GM12873 (cell line): ENCODE results near the gene SIM2.

Experiments used
- TF ChIP-seq, protein P1 (sequence below): IDR thresholded peaks from 2 replicates; pipeline ENCODE4 v1.5.1; 2012; ENCODE audit warnings: low read depth, mild to moderate bottlenecking, moderate library complexity, low read length, control low read depth; ENCODE audit not compliant: insufficient read depth; ENCODE audit errors: missing control alignments

Gene SIM2

DNA sequence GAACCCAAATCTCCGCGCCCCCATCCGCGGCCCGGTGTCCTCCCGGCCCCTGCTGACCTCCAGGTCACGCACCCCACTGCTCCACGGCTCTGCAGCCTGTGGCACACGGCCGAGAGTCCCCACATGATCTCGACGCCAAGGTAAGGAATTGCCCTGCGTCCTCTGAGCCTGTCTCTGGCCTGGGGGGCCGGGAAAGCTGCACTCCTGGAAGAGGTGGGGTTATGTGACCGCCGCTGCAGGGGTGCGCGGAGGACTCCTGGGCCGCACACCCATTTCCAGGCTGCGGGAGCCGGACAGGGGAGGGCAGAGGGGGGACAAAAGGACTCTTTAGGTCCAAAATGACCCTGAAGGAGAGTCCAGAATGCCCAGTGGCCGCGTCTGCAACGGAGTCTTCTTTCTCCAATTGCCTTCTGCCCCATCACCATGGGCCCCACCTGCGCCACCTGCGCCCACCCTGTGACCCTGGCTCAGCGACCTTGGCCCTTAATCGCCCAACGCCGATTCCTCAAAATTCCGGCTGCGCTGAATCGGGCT lies 997 bp upstream of the SIM2 start:
- TF ChIP-seq, protein P1, sequence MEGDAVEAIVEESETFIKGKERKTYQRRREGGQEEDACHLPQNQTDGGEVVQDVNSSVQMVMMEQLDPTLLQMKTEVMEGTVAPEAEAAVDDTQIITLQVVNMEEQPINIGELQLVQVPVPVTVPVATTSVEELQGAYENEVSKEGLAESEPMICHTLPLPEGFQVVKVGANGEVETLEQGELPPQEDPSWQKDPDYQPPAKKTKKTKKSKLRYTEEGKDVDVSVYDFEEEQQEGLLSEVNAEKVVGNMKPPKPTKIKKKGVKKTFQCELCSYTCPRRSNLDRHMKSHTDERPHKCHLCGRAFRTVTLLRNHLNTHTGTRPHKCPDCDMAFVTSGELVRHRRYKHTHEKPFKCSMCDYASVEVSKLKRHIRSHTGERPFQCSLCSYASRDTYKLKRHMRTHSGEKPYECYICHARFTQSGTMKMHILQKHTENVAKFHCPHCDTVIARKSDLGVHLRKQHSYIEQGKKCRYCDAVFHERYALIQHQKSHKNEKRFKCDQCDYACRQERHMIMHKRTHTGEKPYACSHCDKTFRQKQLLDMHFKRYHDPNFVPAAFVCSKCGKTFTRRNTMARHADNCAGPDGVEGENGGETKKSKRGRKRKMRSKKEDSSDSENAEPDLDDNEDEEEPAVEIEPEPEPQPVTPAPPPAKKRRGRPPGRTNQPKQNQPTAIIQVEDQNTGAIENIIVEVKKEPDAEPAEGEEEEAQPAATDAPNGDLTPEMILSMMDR = no peak

DNA sequence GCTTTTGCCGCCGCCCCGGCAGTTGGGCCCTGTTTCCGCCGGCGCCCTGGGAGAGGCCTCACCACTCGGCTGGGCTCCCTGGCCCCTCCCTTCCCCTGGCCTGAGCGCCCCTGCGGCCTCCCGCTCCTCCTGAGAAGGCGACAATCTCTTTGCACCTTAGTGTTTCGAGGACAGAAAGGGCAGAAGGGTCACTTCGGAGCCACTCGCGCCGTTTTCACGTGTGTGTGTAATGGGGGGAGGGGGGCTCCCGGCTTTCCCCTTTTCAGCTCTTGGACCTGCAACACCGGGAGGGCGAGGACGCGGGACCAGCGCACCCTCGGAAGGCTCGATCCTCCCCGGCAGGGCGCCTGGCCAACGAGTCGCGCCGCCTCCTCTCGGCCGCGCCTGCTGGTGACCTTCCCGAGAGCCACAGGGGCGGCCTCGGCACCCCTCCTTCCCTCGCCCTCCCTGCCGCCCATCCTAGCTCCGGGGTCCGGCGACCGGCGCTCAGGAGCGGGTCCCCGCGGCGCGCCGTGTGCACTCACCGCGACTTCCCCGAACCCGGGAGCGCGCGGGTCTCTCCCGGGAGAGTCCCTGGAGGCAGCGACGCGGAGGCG lies 432 bp upstream of the SIM2 start:
- TF ChIP-seq, protein P1 = no peak

DNA sequence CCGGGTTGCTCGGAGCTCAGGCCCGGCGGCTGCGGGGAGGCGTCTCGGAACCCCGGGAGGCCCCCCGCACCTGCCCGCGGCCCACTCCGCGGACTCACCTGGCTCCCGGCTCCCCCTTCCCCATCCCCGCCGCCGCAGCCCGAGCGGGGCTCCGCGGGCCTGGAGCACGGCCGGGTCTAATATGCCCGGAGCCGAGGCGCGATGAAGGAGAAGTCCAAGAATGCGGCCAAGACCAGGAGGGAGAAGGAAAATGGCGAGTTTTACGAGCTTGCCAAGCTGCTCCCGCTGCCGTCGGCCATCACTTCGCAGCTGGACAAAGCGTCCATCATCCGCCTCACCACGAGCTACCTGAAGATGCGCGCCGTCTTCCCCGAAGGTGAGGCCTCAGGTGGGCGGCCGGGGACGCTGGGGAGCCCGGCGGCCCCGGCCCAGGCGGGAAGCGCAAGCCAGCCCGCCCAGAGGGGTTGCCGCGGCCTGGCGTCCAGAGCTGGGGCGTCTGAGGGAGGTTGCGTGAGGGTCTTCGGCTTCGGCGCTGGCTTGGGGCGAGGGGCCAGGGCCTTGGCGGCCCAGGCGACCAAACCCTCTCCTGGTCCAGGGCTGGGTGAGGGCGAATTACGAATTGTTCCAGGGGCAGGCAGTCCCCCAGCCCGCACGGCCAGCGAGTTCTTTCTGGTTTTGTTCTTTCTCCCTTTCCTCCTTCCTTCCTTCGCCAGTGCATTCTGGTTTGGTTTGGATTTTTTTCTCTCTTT lies 805 bp downstream of the SIM2 start:
- TF ChIP-seq, protein P1 = no peak

DNA sequence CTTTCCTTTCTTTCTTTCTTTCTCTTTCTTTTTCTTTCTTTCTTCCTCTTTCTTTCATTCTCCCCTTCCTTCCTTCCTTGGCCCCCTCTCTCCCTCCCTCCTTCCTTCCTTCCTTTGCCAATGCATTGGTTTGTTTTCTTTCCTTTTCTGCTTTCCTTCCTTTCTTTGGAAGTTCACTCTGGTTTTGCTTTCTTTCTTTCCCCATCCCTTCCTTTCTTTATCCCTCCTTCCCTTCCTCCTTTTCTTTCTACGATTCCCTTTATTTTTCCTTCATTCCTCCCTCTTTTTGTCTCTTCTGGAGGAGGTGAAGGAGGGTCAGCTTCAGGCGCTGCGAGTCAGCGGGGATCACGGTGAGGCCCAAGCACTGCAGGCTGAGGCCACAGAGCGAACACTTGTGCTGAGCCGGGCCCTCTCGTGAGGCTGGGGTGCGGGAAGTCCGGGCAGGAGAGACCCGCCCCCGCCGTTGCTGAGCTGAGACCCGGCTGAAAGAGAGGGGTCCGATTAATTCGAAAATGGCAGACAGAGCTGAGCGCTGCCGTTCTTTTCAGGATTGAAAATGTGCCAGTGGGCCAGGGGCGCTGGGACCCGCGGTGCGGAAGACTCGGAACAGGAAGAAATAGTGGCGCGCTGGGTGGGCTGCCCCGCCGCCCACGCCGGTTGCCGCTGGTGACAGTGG lies 1.5 kb downstream of the SIM2 start:
- TF ChIP-seq, protein P1 = no peak

DNA sequence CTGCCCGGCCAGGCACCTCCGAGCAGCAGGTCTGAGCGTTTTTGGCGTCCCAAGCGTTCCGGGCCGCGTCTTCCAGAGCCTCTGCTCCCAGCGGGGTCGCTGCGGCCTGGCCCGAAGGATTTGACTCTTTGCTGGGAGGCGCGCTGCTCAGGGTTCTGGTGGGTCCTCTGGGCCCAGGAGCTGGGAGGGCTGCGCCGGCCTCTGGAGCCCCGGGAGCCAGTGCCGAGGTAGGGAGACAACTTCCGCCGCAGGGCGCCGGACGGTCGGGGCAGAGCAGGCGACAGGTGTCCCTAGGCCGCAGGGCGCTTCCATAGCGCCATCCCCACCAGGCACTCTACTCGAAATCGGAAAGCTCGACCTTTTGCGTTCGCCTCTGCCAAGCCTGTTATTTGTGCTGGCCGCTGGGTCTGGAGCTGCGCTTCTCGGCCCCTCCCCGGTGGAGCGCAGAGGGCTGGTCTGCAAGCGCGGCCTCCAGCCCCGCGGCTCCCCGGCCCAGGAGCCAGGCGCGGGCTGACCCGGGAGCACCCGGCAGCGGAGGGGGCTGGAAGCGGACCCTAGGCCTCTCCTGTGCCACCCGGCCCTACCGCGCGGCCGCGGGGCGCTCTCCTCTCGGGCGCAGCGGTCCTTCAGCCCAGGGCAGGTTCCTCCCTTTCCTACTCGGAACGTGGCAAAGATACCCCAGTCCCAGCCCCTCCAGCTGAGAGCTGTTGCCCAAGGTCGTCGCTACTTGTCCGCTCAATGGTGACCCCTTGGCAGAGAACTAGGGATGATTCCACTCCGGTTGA lies 2.2 kb downstream of the SIM2 start:
- TF ChIP-seq, protein P1 = no peak

DNA sequence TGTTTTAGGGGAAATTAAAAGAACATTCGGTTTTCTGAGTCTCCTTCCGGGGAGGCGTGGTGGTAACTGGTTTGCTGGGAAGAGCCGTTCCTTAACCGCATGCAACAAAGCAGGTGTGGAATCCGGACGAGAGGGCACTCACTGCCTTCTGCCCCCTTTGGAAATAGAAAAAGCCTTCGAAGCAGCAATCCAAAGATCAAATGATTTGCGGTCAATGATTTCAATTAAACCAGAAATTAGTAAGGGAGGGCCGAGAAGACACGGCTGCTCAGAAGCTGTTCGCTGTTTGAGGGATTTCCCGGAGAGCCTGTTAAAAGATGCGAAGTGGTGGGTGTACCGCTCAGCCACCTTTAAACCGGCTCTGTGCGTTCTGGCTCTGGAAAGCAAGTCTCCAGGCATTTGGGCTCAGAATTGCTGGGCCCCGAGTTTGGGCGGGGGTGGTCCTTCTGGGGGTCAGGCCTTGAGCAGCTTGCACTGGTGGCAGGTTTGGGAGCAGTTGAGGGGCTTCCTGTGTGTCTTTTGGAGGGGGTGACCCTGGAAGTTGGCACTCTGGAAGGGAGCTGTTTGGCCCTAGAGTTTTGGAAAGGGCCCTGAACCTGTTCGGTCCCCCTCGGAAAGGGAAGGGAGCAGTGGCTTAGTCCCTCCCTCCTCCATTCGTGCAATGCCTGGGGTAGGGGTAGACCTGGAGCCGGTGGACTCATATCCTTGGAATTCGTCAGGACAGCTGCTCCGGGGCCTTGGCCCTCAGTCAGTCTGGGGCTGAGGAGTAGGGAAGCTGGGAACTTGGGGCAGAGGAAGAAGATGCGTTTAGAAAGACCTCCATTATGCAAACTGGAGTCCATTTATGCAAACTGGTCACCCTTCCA lies 3.1 kb downstream of the SIM2 start:
- TF ChIP-seq, protein P1 = no peak
